ENCODE data around the gene CBLN3.
"Not testable (repeated sequence)": the region's sequence is repeated elsewhere in the genome, so short reads cannot be mapped to it uniquely, and the experiment has no call there.

Gene CBLN3

GRCh38 chr14:24399999-24400718 is 29.3 kb downstream of the CBLN3 start:
- peak in 1 of 3 donors; percentile 38 for DNase-seq

- DNase-seq = no peak
These were observed 30.0 kb downstream of the CBLN3 start for GRCh38 chr14:24399447-24399822.

- DNase-seq = peak in 2 of 3 donors; percentile 14 to 44
These were observed 30.6 kb downstream of the CBLN3 start, which contains the start of gene NYNRIN for GRCh38 chr14:24398653-24399446. TSS of gene NYNRIN (plus strand) at chr14:24399003. CDS start at chr14:24399247, 244 bp downstream.

GRCh38 chr14:24398293-24398652 is 31.2 kb downstream of the CBLN3 start:
- no peak for DNase-seq

- no peak for DNase-seq
These were observed 31.7 kb downstream of the CBLN3 start for GRCh38 chr14:24397639-24398292.

- peak in 2 of 3 donors; percentile 21 to 28 for DNase-seq
These were observed 33.6 kb downstream of the CBLN3 start for GRCh38 chr14:24395609-24396582.

- no peak for DNase-seq
These were observed 35.2 kb downstream of the CBLN3 start for GRCh38 chr14:24394275-24394674.

- no peak for DNase-seq
These were observed 37.0 kb downstream of the CBLN3 start for GRCh38 chr14:24392325-24393091.

GRCh38 chr14:24390701-24391468 is 38.6 kb downstream of the CBLN3 start:
- DNase-seq = peak in 2 of 3 donors; percentile 25 to 40

- no peak for DNase-seq
These were observed 40.1 kb downstream of the CBLN3 start for GRCh38 chr14:24389226-24389848.

GRCh38 chr14:24388474-24389179 is 40.8 kb downstream of the CBLN3 start:
- no peak for DNase-seq

GRCh38 chr14:24387579-24387978 is 41.9 kb downstream of the CBLN3 start:
- DNase-seq = not testable (repeated sequence)

GRCh38 chr14:24387009-24387345 is 42.5 kb downstream of the CBLN3 start:
- DNase-seq = no peak

GRCh38 chr14:24385524-24385923 is 43.9 kb downstream of the CBLN3 start:
- DNase-seq = no peak

GRCh38 chr14:24384169-24384568 is 45.3 kb downstream of the CBLN3 start:
- DNase-seq = no peak

- no peak for DNase-seq
These were observed 47.5 kb downstream of the CBLN3 start for GRCh38 chr14:24382064-24382371.

GRCh38 chr14:24381363-24382063 is 48.0 kb downstream of the CBLN3 start:
- no peak for DNase-seq

- no peak for DNase-seq
These were observed 49.3 kb downstream of the CBLN3 start for GRCh38 chr14:24379907-24380730.

Data from suppressor macrophage treated with lipopolysaccharide for 1 hour (primary cell).